Liver (tissue), 3 donors: ENCODE results near the gene DPP6.

Experiments
- JUND ChIP-seq, 2 donors: IDR thresholded peaks; 2 replicates each; pipeline ENCODE4 v1.6.1; 2016; ENCODE audit warnings: antibody characterized with exemption in 2 of 2
- SP1 ChIP-seq: IDR thresholded peaks from 2 replicates; pipeline ENCODE4 v1.6.1; 2018; ENCODE audit warnings: antibody characterized with exemption, mild to moderate bottlenecking
- YY1 ChIP-seq: IDR thresholded peaks from 2 replicates; pipeline ENCODE4 v1.6.1; 2016; ENCODE audit warnings: antibody characterized with exemption, mild to moderate bottlenecking
- TF ChIP-seq, protein P1 (sequence below): IDR thresholded peaks from 2 replicates; pipeline ENCODE4 v1.6.1; 2016; ENCODE audit warnings: antibody characterized with exemption, mild to moderate bottlenecking
- TF ChIP-seq, protein P2 (sequence below): fragments of 150-350 bp; IDR thresholded peaks from 2 replicates; pipeline ENCODE4 v1.5.1; 2017; ENCODE audit warnings: improper control_type of control experiment, low read depth, low read length; ENCODE audit not compliant: missing input control
- TF ChIP-seq, protein P3 (sequence below): IDR thresholded peaks from 2 replicates; pipeline ENCODE4 v1.6.1; 2016; ENCODE audit warnings: antibody characterized with exemption
- TF ChIP-seq, protein P4 (sequence below): IDR thresholded peaks from 2 replicates; pipeline ENCODE4 v1.6.1; 2016; ENCODE audit warnings: antibody characterized with exemption
- donor health status: healthy.
- donor health status: healthy.

DNA sequence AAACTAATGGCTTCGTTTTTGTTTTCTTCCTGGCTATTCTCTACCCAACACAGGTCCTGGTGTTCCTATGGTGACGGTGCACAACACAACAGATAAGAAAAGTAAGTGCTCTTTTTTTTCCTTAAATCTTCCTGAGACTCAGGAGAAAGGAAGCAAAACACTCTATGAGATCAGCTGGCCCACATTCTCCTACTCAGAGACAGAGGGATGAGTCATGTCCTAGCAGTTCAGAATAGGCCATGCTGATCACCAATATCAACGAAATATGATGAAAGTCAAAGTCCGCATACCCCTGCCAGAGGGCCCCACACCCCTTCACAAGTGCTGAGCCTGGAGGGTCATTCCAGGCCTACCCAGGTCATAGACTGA is 801.5 kb downstream of the DPP6 start:
- TF ChIP-seq, protein P1, sequence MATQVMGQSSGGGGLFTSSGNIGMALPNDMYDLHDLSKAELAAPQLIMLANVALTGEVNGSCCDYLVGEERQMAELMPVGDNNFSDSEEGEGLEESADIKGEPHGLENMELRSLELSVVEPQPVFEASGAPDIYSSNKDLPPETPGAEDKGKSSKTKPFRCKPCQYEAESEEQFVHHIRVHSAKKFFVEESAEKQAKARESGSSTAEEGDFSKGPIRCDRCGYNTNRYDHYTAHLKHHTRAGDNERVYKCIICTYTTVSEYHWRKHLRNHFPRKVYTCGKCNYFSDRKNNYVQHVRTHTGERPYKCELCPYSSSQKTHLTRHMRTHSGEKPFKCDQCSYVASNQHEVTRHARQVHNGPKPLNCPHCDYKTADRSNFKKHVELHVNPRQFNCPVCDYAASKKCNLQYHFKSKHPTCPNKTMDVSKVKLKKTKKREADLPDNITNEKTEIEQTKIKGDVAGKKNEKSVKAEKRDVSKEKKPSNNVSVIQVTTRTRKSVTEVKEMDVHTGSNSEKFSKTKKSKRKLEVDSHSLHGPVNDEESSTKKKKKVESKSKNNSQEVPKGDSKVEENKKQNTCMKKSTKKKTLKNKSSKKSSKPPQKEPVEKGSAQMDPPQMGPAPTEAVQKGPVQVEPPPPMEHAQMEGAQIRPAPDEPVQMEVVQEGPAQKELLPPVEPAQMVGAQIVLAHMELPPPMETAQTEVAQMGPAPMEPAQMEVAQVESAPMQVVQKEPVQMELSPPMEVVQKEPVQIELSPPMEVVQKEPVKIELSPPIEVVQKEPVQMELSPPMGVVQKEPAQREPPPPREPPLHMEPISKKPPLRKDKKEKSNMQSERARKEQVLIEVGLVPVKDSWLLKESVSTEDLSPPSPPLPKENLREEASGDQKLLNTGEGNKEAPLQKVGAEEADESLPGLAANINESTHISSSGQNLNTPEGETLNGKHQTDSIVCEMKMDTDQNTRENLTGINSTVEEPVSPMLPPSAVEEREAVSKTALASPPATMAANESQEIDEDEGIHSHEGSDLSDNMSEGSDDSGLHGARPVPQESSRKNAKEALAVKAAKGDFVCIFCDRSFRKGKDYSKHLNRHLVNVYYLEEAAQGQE: no peak
- TF ChIP-seq, protein P2, sequence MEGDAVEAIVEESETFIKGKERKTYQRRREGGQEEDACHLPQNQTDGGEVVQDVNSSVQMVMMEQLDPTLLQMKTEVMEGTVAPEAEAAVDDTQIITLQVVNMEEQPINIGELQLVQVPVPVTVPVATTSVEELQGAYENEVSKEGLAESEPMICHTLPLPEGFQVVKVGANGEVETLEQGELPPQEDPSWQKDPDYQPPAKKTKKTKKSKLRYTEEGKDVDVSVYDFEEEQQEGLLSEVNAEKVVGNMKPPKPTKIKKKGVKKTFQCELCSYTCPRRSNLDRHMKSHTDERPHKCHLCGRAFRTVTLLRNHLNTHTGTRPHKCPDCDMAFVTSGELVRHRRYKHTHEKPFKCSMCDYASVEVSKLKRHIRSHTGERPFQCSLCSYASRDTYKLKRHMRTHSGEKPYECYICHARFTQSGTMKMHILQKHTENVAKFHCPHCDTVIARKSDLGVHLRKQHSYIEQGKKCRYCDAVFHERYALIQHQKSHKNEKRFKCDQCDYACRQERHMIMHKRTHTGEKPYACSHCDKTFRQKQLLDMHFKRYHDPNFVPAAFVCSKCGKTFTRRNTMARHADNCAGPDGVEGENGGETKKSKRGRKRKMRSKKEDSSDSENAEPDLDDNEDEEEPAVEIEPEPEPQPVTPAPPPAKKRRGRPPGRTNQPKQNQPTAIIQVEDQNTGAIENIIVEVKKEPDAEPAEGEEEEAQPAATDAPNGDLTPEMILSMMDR: no peak
- TF ChIP-seq, protein P3, sequence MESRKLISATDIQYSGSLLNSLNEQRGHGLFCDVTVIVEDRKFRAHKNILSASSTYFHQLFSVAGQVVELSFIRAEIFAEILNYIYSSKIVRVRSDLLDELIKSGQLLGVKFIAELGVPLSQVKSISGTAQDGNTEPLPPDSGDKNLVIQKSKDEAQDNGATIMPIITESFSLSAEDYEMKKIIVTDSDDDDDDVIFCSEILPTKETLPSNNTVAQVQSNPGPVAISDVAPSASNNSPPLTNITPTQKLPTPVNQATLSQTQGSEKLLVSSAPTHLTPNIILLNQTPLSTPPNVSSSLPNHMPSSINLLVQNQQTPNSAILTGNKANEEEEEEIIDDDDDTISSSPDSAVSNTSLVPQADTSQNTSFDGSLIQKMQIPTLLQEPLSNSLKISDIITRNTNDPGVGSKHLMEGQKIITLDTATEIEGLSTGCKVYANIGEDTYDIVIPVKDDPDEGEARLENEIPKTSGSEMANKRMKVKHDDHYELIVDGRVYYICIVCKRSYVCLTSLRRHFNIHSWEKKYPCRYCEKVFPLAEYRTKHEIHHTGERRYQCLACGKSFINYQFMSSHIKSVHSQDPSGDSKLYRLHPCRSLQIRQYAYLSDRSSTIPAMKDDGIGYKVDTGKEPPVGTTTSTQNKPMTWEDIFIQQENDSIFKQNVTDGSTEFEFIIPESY: no peak
- TF ChIP-seq YY1 (no peak), SP1 (no peak), JUND (IDR thresholded peaks at IDR 0.05) (no peak)
- TF ChIP-seq, protein P4, sequence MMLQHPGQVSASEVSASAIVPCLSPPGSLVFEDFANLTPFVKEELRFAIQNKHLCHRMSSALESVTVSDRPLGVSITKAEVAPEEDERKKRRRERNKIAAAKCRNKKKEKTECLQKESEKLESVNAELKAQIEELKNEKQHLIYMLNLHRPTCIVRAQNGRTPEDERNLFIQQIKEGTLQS: no peak
